GM19099 (cell line): ENCODE measurements around the gene NLRC5.
A peak's percentile ranks its signal among the peaks of the same experiment; 100 is the strongest.

ENCODE experiments used
- POLR2A ChIP-seq: IDR thresholded peaks from 3 replicates; pipeline ENCODE4 v1.6.1; 2011; ENCODE audit warnings: low read depth; ENCODE audit not compliant: insufficient read length; ENCODE audit errors: extremely low read depth

NLRC5 gene

DNA sequence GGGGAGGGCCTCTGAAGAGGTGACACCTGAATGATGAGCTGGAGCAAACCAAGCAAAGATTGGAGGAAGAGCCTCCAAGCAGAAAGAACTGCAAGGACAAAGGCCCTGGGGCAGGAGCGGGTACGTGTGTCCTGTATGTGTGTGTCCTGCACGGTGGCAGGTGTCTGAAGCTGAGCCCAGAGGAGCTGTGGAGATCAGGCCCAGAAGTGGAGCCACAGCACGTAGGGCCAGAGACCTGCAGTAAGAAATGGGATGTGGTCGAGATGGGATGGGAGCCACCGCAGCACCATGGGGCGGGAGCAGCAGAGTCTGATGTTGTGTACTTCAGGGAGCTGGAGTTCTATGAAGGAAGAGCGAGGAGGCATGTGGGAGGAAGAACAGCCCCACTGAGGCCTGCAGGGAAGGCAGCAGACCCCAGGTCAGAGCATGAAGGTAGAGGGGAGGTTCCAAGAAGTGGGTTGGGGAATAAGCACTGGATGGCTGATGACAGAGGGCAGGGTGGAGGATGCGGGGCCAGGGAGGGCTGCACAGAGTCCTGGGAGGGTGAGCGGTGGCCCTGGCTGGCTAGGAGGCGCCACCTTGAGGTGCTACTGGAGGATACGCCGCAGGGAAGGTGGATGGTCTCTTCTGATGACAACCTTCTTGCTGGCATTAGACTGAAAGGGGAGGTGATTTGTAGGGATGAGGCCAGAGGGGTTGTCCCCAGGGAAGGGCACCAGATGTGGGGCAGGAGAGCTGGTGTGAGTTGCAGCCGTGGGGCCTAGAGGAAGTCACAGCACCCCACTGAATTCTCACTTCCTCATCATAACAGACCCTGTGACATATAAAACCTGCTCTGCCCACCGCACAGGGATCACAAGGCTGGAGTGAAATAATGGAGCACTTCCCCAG is 38.2 kb upstream of the NLRC5 start:
- TF ChIP-seq POLR2A: no peak

DNA sequence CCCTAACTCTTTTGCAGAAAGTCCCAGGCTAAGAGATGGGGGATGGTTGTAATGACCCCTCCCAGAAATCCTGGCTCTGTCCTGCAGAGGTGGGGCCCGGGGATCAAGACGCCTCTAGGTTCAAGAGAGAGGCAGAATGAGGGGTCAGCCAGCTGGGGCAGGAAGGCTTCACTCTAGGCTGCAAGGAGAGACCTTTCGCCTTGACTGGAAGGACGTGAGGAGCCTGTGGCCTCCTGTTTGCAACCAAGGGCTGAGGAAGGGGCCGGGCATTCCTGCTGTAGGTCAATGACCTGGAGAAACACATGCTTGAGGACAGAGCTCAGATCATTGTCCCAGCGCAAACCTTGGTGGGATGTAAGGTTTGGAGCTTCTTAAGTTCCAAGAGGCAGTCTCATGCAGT is 36.4 kb upstream of the NLRC5 start:
- no peak for TF ChIP-seq POLR2A

DNA sequence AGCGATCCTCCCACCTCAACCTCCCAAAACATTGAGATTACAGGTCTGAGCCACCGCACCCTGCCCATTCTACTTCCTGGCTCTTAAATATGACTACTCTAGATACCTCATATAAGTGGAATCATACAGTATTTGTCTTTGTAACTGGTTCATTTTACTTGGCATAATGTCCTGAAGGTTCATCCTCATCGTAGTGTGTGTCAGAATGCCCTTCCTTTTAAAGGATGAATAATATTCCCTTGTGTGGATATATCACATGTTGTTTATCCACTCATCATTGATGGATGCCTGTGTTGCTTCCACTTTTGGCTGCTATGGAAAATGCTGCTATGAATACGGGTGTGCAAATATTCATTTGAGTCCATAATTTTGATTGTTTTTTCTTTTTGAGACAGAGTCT is 33.3 kb upstream of the NLRC5 start:
- no peak for TF ChIP-seq POLR2A

DNA sequence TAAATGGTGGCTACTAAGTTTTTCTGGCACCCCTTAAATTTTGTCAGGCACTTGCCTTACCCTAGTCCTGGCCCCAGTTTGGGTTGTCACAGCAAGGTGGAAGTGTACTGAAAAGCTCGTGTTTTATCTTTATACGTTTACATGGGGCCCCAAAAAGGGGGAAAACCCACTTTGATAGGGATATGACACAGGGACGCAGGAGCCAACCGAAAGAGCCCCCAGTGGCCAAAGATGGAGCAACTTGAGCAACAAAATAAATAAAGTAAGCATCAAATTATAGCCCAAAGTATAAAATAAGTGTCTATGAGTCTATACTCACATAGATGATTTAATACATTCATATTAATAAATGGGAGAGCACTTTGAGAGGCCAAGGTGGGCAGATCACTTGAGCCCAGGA is 32.6 kb upstream of the NLRC5 start:
- TF ChIP-seq POLR2A: no peak

DNA sequence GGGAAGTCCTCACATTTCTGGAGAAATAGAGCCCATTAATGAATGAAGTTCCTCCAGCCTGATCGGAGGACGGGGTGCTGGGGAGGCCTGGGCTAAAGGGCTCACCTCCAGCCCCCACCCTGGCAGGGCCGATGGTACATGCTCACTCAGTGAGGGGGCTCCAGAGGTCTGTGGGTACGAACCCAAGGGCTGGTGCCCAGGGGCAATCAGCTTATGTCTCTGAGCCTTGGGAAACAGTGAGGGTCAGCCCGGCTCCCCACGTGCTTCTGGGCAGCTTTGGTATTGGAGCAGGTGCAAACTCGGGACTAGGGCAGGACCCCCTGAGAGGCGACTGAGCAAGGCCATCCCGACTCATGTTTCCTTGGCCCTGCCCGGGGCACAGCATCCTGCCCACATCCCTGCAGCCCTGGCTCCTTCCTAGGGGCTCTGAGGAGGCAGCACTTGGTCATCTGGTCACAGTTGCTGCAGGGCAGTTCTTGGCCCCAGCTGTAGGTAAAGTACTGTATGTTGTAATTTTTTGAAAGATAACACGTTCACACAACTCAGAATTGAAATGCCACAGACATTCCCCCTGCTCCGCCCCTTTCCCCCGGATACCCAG is 28.6 kb upstream of the NLRC5 start:
- TF ChIP-seq POLR2A: no peak

DNA sequence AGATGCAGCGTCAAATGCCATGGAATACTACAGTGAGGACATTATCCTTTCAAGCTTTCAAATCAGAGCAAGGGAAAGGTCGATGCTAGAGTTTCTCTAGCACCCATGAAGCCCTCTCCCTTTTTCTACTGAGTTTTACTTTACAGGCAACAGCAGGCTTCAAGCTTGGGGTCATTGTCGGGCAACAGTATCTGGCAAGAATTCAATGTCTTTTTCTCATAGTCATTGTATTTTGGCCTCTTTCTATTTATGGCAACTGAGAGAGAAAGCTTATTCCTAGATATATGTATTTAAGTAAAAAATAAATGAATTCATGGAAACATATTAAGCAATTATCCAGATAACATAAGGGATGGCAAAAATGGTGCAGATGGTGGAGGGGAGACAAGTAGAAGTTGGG is 28.0 kb upstream of the NLRC5 start:
- TF ChIP-seq POLR2A: no peak

DNA sequence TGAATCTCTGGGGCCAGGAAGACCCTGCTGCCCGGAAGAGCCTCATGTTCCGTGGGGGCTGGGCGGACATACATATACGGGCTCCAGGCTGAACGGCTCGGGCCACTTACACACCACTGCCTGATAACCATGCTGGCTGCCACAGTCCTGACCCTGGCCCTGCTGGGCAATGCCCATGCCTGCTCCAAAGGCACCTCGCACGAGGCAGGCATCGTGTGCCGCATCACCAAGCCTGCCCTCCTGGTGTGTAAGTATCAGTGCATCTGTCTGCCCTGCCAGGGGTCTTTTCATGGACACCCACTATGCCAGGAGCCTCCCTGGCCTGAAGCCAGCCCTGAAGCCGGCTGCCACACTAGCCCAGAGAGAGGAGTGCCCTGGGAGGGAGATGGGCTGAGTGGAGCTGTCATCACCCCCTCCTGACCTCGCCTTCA is 27.5 kb upstream of the NLRC5 start, which contains the start of gene CETP:
TSS of gene CETP (plus strand) at position 100 of the 431 bp plus-strand sequence. CDS start at position 130, 30 bp downstream.
- TF ChIP-seq POLR2A: no peak

DNA sequence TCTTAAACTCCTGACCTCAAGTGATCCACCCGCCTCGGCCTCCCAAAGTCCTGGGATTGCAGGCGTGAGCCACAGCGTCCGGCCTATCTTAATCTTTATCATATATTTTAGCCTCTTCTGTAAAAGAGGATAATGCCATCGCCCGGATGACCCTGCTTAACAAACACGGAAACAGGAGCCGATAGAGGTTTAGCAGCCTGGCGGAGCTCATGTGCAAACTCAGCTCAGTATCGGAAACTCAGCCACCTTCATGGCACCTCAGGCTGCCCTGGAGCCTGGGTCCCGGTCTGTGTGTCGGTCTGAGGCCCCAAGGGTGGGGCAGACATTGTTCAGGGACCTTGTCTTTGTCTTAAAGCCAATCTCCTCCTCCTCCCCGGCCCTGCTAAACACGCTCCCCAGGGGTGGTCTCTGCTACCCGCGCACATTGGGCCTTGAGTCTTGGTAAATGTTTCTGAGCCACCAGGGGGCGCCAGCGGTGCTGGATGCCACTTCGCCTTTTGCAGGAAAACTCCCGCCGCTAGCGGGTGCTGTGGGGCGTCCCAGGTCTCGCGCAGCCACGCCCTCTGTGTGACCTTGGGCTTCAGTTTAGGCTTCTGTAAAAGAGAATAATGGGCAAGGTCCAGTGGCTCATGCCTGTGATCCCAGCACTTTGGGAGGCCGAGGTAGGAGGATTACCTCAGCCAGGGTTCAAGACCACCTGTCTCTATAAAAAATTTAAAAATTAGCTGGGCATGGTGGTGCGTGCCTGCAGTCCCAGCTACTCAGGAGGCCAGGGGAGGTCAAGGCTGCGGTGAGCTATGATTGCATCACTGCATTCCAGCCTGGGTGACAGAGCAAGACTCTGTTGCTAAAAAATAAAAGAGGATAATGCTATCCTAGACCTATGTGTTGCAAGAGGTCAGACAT is 24.9 kb upstream of the NLRC5 start:
- no peak for TF ChIP-seq POLR2A

DNA sequence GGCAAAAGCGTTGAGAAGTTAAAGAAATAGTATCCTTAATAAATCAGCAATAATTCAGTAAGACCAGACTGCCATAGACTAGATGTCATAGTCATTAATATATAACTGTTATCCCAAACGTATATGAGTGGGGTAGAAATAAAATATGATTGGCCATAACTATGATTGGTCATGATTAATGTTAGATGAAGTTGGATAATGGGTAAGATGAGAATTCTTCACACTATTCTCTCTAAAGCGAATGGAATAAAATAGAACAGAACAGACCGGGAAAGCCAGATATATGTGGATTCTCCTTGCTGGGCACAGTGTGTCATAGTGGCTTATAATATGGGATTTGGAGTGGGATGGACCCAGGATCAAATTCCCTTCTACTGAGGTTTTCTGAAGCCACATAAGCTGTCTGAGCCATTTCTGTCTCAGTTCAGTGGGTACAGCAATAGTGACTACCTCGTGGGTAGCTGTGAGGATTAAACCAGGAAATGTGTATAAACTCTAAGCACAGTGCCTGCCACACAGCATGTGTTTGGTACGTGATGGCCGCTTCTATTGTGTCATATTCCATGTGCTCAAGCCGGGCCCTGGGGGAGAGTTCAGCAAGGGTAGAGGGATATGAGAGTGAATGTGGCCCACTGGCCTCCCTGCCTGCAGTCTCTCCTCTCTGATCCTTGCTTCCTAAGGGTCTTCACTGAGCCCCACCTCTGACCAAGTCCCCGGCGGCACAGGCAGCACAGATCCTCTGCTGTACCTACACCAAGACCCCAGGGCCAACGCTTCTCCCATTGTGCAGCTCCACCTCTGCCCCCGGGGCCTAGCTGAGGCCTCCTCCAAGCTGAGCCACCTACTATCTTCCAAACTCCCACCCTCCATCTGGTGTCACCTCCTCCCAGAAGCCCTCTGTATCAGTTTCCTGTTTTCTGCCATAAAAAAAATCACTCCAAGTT is 23.9 kb upstream of the NLRC5 start:
- no peak for TF ChIP-seq POLR2A

DNA sequence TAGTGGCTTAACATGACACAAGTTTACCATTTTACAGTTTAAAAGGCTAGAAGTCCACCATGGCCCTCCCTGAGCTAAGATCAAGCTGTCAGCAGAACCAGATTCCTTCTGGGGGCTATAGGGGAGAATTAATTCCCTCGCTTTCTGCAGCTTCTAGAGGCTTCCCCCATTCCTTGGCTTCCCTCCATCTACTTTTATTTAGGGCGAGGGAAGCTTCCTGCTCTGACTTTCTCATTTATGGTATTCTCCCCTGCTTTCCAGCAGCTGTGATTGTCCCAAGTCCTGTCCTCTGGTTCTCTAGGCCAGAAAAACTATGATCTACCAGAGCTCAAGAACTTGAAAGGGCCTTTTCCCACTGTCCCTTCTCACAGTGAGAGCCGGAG is 23.3 kb upstream of the NLRC5 start:
- TF ChIP-seq POLR2A: no peak

DNA sequence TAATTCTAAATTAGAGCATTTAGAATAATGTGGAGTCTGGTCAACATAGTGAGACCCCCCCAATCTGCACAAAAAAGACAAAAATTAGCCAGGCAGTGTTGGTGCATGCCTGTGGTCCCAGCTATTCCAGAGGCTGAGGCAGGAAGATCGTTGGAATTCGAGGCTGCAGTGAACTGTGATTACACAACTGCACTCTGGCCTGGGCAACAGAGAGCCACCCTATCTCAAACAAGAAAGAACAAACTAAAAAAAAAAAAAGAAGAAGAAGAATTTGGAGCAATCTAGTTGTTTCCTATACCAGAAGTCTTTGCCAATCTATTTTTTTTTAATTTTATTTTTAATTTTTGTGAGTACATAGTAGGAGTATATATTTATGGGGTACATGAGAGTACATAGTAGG is 21.6 kb upstream of the NLRC5 start:
- no peak for TF ChIP-seq POLR2A

DNA sequence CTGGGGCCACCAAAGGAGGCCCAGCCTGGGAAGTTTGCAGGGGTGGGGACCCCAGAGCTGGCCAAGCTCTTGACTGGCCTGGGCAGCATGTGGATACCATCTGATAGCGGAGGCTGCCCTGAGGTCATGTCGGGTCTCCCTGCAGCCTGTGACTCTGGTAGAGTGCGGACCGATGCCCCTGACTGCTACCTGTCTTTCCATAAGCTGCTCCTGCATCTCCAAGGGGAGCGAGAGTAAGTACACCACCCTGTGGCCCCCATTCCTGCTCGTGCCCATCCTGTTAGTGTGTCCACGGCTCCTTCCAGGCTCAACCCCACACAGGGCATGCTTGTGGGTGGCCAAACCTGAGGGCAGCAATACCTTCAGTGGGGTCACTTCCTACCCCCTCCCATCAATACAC is 19.6 kb upstream of the NLRC5 start:
- no peak for TF ChIP-seq POLR2A

DNA sequence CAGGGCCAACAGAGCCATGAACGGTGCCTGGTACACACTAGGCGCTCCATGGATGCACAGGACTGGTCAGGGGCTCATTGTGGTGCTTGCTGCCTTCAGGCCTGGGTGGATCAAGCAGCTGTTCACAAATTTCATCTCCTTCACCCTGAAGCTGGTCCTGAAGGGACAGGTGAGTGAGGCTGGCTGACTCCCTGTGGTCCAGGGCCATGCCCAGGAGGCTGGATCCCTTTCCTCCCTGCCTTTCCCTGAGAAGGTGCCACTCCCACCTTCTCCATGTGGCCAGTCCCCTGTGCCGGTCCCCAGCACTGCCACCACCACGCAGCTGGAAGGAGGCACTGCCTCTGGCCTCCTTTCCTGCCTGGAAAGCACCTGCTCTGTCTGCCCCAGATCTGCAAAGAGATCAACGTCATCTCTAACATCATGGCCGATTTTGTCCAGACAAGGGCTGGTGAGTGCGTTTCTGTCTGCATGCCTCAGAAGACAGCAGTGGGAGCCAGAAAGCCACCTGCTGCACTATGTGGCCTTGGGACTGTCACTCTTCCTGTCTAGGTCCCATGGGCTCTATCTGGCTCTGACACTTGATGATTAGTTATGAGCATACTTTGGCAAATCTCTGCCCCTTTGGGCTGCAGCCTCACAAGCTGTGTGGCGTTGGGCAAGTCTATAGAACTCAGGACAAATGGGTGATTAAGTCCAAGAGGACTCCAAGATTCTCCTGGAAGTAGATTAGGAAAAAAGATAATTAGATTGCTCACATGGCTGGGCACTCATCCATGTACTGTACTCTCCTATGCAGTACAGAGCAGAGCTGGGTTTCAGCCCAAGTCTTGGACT is 18.2 kb upstream of the NLRC5 start:
- TF ChIP-seq POLR2A: peak; percentile 31

DNA sequence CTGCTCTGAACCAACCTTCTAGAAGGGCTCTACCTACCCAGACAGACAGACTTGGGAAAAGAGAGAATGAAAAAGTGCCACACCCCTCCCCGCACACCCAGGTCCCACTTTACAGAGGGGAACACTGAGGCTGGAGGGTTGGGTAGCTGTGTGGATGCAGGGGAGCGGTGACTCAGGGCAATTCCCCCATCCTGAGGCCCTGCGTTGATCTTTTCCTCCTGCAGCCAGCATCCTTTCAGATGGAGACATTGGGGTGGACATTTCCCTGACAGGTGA is 17.7 kb upstream of the NLRC5 start:
- TF ChIP-seq POLR2A: no peak
